Activated CD4-positive, alpha-beta T cell treated with anti-CD3 and anti-CD28 coated beads for 4 hours (primary cell): ENCODE measurements around the gene GPR3.

Source experiments
- DNase-seq, 2 donors: peaks; one replicate each; pipeline ENCODE4 v3.0.0-alpha.2; 2020

Gene GPR3

DNA sequence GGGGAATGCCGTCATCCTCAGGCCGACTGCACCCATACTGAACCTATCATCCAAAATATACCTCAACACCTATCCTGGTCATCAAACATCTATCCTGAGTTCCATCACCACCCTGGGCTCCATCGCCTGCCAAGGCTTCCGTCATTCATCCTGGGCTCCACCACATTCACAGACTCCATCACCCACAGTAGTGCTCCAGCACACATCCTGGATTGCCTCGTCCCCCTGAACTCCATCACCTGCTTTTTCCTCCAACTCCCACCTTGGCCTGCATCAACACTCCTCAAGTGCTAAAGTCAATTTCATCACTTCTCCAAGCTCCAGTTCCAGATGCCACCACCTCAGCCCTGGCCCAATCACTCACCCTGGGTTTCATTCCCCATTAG is 33.5 kb upstream of the GPR3 start:
- DNase-seq = no peak

GRCh38 chr1:27359822-27360158 is 32.6 kb upstream of the GPR3 start:
- DNase-seq = no peak

- peak; percentile 43 to 60 for DNase-seq
Observed at GRCh38 chr1:27360159-27361043, 32.0 kb upstream of the GPR3 start.

DNA sequence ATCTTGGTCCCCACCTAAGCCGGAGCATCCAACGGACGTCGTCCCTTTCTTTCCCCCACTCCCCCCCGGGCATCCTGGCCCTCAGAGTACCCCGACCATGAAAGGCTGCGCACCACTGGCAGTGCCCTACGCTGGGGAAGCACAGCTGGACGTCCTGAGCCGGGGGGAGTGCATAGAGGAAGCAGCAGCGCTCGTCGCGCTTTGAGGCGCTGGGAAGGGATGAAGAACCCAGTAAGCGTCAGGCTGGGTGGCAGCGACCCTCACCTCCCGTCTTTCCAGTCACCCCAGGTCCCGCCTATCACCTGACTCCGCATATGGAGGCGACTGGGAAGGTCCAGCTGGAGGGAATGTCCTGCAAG is 31.4 kb upstream of the GPR3 start:
- DNase-seq = no peak

- no peak for DNase-seq
Observed at GRCh38 chr1:27361553-27361952, 30.9 kb upstream of the GPR3 start.

DNA sequence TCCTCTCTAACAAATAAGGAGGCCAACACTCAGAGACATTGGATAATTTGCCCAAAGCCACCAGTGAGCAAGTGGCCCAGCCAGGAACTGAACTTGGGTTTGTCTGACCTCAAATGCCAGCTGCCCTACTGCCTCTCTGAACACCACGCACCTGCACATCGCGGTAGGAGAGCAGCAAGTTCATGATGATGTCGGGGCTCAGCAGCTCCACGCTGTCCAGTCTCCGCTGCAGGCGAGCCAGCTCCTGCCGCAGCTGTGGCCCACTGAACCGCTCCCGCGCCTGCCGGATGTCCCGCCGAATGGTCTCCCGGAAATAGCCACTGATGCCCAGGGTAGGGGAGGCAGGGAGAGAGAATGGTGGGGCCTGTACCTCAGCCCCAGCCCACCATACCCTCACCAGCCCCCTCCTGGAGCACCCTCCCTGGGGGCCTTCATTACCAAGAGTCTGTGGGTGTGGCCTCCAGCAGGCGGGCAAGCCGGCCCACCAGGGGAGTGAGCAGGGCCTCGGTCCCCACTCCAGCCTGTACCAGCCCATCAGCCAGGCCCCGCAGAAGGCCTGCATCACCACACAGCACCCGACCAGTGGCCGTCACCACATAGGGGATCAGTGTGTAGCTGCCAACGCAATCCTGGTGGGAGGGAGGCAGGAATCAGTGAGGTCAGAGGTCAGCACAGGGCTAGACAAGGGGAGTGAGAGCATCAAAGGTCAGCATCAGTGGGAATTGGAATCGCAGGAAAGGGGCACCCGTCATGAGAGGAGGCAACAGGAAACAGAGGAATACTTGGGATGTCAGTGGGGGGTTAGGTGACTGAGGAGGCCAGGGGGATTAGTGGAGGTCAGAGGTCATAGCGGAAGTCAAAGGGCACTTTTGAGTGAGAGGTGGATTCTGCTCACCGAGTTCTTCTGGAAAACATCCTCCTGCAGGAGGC is 28.4 kb upstream of the GPR3 start:
- DNase-seq = no peak

- DNase-seq = no peak
Observed at GRCh38 chr1:27364696-27365371, 27.6 kb upstream of the GPR3 start.

DNA sequence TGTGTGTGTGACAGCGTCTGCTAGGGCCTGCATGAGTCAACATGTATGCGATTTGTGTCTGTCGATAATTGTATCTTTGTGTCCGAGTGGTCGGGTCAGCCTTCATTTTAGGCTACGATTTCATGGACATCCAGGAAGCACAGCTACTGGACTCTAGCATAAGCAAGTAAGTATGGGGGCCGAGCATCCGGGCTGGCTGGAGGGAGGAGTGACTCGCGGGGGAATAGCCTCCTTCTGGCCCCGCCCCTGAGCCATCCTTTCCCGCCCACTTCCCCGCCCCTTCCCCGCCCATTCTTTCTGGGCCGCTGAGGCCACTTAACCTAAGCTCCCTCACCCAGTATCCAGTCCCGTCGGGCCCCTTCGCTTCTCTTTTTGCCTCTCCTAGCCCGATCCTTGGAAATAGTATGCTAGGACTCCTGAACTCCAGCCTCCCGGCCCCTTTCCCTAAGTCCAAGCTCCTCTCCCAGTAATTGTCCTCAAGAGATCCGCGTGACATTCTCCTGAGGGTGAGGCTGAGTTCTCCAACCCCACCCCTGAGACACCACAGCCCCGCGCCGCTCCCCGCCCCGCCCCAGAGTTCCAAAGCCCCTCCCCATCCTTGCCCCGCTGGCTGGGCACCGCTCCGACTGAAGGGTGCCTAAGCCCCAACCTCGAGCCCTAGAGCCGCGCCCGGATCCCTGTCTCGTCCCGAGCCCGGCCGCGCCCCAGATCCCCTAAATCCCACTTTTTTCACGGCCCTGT is 26.9 kb upstream of the GPR3 start:
- peak; percentile 75 for DNase-seq

DNA sequence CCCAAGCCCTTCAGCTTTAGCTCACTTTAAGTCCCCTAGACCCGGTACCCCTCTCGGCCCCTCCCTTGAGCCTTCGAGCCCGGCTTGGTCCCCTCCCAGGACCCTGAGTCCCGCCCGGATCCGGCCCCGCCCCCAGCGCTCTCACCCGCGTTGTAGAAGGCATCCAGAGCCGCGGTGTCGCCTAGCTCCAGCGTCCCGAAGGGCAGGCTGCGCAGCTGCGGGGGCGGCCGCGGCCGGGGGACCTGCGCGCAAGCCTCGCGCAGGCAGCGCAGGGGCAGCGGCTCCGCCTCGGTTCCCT is 26.4 kb upstream of the GPR3 start:
- peak; percentile 62 to 63 for DNase-seq

DNA sequence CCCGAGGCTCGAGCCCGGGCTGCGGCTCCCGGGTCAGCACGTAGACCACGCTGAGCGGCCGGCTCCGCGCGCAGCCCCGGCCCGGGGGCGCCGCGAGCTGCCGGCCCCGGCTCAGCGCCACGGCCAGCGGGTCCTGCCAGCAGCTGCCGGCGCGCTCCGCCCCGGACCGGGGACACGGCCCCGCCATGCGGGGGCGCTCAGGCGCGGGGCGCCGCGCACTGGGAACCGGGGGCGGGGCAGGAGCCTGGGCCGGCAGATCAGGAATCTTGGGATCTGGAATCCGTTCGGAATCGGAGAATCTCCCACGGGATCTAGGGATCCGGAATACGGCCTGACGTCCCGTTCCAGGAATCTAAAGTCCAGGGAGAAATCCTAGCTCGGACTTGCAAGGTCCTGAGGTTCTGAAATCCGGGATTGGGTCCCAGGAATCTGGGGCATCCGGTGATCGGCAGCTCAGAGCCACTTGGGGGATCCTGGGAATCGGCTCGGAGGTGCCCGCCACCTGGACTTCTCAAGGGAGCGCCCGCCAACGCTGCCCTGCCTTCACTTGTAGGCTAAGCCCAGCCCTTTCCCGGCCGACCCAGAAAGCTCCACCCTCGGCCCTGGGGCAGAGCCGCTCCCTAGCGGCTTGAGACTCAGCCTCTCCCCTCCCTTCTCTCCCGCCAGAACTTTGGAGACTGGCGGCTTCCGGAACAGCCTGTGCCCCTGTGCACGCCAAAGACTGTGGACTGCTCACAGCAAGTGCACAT is 25.8 kb upstream of the GPR3 start, which contains the start of gene MAP3K6:
TSS of gene MAP3K6 (minus strand) at position 551 of the 749 bp plus-strand sequence. CDS start at position 187, 364 bp downstream.
- DNase-seq = peak in 1 of 2 donors; percentile 26

DNA sequence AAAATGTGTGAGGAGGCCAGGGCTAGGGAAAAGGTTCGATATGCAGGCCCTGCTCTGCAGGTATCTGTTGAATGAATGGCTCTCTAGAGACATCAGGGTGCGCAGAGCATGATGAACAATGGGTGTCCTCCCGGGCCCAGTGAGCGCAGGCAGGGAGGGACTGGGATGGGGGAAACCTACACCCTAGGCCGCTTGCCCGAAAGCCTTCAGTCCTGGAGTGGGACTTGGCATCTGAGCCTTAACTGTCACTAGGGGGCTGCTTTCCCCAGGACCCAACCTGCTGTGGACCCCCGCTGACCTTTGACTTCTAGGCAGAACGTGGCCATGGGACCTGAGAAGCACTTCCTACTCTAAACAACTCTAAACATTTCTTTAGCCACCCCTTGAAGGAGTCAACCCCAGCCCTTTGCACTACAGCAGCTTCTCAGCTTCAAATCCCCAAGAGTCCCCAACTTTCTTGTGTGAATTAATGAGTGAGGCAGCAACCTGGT is 25.2 kb upstream of the GPR3 start:
- no peak for DNase-seq

DNA sequence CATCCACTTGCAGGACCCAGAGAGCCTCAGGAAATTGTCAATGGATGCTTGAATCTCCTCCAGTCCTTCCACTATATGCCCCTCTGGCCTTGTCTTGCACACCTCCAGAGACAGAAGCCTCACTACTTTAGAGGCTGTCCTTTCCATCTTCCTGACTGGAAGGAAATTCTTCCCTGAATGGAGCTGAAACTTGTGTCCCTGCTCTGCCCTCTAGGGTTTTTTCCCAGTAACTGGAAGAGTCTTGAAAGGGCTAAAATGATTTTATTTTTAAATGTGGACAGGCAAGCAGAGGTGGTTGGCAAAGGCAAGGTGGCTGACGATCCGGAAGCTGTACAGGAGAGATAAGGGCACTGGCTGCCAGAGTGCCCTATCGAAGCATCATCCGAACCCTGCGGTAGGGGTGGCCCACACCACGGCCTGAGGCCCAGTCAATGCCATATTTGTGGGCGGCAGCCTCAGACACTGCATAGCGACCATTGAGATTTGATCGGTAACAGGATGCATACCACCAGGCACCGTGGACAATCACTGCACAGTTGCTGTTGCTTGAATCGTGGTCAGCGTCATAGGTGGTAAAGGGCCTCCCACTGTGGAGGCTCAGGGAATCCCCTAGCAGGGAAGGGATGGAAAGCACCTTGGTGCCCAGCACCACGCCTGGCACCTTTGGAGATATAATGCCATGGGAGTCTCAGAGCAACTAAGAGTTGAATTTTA is 23.4 kb upstream of the GPR3 start:
- DNase-seq = no peak

DNA sequence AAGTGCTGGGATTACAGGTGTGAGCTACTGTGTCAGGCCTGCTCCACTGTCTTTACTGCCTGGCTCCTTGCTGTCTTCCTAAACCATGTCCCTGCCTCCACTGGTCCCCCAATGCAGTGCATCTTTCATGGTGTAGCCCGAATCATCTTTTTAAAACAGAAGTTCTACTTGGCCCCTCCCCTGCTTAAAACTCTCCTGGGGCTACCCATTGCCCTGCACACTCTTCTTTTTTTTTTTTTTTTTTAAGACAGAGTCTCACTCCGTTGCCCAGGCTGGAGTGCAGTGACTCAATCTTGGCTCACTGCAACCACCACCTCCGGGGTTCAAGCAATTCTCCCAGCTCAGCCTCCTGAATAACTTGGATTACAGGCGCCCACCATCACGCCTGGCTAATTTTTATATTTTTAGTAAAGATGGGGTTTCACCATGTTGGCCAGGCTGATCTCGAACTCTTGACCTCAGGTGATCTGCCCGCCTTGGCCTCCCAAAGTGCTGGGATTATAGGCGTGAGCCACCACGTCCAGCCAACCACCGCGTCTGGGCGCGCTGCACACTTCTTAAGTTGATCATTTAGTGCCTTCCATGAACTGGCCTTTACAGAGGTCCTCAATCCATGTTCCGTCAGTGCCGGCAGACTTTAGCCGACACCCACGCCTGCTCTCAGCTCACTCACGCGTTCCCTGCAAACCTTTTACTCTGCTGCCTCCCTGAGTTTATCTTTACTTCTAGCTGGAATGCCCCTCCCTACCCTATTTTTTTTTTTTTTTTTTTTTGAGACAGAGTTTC is 20.2 kb upstream of the GPR3 start:
- no peak for DNase-seq

DNA sequence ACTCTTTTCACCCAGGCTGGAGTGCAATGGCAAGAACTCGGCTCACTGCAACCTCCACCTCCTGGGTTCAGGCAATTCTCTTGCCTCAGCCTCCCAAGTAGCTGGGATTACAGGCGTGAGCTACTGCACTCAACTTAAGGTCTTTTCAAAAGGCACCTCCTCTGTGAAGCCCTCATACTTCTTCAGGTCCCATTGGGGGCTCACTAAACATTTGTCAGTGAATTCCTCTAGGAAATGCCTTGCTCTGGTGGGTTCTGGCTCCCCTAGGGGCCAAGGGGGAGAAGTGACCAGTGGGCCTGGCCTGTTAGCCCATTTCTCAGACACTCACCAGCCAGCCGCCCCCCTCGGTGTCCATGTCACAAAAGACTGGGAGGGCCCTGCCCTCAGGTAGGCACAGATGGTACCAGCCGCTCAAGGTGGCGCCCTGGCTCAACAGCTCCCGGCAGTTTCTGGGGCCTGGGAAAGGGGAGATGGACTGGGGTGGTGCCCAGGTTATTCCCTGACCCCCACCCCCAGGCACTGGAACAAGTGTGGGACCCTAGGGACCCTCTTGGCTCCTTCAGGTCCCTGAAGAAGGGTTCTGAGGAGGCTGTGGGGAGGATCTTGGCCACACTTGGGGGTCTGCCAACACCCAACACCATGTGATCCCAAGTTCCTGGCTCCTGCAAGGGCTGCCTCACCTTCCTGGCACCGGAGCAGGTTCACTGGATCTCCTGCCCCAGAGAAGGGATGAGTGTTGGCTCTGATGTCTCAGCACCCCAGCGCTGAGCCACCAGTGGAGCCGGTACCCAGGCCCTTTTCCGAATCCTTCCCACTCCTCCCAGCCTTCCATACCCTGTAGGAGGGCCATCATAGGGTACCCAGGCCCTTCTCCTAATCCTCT is 19.4 kb upstream of the GPR3 start:
- DNase-seq = no peak

DNA sequence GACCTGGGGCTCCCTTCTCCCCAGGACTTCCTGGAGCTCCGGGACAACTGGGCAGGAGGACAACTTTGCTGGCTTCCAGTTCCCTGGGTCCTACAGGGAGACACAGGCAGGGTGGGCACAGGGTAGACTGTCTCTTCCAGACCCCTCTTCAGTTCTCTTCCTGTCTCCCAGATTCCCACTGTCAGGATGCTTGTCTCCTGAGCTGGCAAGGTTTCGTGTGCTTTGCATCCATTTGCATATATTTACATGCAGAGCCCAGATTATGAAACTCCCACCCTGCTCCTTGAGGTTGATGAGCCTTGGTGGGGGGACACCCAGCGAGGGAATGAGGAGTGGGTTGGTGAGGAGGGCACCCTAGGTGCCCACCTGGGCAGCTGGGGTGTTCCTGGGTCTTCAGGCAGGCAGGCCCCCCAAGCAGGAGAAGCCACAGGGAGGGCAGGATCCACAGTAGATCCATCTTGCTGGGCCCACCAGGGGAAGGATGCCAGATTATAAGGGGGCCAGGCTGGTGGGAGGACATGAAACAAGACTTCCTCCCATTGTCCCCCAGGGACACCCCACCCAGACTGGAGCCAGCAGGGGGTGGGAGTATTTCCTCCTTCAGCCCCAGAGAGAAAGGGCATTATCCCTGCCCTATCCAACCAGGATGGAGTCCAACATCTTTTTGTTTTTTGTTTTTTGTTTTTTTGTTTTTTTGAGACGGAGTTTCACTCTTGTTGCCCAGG is 17.9 kb upstream of the GPR3 start, which contains the start of gene FCN3:
TSS of gene FCN3 (minus strand) at position 463 of the 725 bp plus-strand sequence. CDS start at position 457, 6 bp downstream.
- no peak for DNase-seq

GRCh38 chr1:27377760-27378495 is 14.5 kb upstream of the GPR3 start:
- no peak for DNase-seq

GRCh38 chr1:27379564-27380122 is 12.8 kb upstream of the GPR3 start:
- DNase-seq = no peak
